A673 (cell line): ENCODE measurements around the gene TOM1L2. TPM values are rescaled to one million over a fixed set of nuclear protein-coding genes. Genes with fewer than 3 reads are reported as not detected.

Experiments
- BruUV-seq: library from RNA; stranded (reverse); fragments of 400-500 nt; replicated peaks from 2 replicates; lab custom pipeline; 2021; lab: Mats Ljungman, UMichigan
- CTCF ChIA-PET: fragments of 300-600 bp; sonication (Branson Sonifier 250); formaldehyde crosslinking; loops from one replicate; lab custom pipeline; 2022; ENCODE audit warnings: antibody characterized with exemption; lab: Charles Lee
- POLR2A ChIA-PET: fragments of 300-600 bp; sonication (Branson Sonifier 250); formaldehyde crosslinking; loops from one replicate; lab custom pipeline; 2022; ENCODE audit warnings: antibody characterized with exemption; ENCODE audit not compliant: low non-redundant PET; lab: Charles Lee
- DNase-seq: peaks from one replicate; pipeline ENCODE4 v3.0.0-alpha.2; 2015; ENCODE audit warnings: low spot score
- H3K27ac ChIP-seq: fragments of 200-600 bp; sonication (generic); 2 replicates; pipeline ENCODE4 v1.5.1; 2016; ENCODE audit warnings: mixed run types, low read depth, mild to moderate bottlenecking, mixed read lengths, antibody characterized with exemption, low read length; ENCODE audit not compliant: poor library complexity, severe bottlenecking
- H3K27me3 ChIP-seq: fragments of 200-600 bp; sonication (generic); replicated peaks from 2 replicates; pipeline ENCODE4 v1.6.1; 2017; ENCODE audit warnings: mixed run types, low read depth, mild to moderate bottlenecking, mixed read lengths, antibody characterized with exemption, low read length; ENCODE audit not compliant: insufficient read depth, poor library complexity
- H3K36me3 ChIP-seq: fragments of 200-600 bp; sonication (generic); 2 replicates; pipeline ENCODE4 v1.6.1; 2016; ENCODE audit warnings: mixed run types, mild to moderate bottlenecking, mixed read lengths, antibody characterized with exemption, low read length; ENCODE audit not compliant: insufficient read depth, poor library complexity, severe bottlenecking
- H3K4me1 ChIP-seq: fragments of 200-600 bp; sonication (generic); 2 replicates; pipeline ENCODE4 v1.6.1; 2017; ENCODE audit warnings: mixed run types, mild to moderate bottlenecking, mixed read lengths, antibody characterized with exemption, low read length; ENCODE audit not compliant: insufficient read depth, poor library complexity, severe bottlenecking
- H3K4me3 ChIP-seq: fragments of 200-600 bp; sonication (generic); 2 replicates; pipeline ENCODE4 v1.5.1; 2016; ENCODE audit warnings: low read depth, mixed run types, mild to moderate bottlenecking, mixed read lengths, low read length; ENCODE audit not compliant: poor library complexity, severe bottlenecking
- H3K9me3 ChIP-seq: fragments of 200-600 bp; sonication (generic); 2 replicates; pipeline ENCODE4 v1.6.1; 2016; ENCODE audit warnings: mixed run types, low read depth, mild to moderate bottlenecking, mixed read lengths, antibody characterized with exemption, low read length; ENCODE audit not compliant: poor library complexity, severe bottlenecking
- CTCF ChIP-seq: fragments of 300-800, 200-600 bp; sonication (generic); conservative IDR thresholded peaks from 2 replicates; pipeline ENCODE4 v1.5.1; 2017; ENCODE audit warnings: low read depth, mild to moderate bottlenecking, antibody characterized with exemption, low read length, moderate library complexity, mixed read lengths
- EZH2 ChIP-seq: fragments of 200-600 bp; sonication (generic); IDR thresholded peaks from 2 replicates; pipeline ENCODE4 v1.6.1; 2017; ENCODE audit warnings: borderline replicate concordance, low read depth, mild to moderate bottlenecking, mixed read lengths, antibody characterized with exemption, low read length; ENCODE audit not compliant: poor library complexity, severe bottlenecking
- intact Hi-C: fragments of 100-400 bp; cut with micrococcal nuclease; formaldehyde crosslinking; loops from one replicate; pipeline ENCODE4 v1.10.0; 2022; ENCODE audit not compliant: unreplicated experiment
- total RNA-seq: library from RNA; stranded (reverse); gene quantifications from 2 replicates; pipeline ENCODE4 v1.2.3, GENCODE V29; 2021

The TOM1L2 gene
- total RNA-seq, 1 experiment from 2014 or later: 10.0 TPM

DNA sequence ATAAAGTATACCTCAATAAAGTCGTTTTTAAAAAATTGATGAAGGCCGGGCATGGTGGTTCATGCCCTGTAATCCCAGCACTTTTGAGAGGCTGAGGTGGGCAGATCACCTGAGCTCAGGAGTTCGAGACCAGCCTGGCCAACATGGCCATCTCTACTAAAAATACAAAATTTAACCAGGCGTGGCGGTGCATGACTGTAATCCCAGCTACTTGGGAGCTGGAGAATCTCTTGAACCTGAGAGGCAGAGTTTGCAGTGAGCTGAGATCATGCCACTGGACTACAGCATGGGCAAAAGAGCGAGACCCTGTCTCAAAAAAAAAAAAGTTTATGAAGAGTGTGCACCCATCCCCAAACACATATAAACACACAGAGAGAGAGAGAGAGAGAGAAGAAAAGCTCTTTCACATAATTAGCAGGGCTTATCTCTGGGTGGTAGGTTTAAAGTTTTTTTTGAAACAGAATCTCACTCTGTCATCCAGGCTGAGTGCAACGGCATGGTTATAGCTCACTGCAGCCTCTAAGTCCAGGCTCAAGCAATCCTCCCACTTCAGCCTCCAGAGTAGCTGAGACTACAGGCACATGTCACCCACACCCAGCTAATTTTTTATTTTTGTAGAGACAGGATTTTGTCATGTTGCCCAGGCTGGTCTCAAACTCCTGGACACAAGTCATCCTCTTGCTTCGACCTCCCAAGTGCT, 138.4 kb downstream of the TOM1L2 start:
- H3K4me1 ChIP-seq: peaks cover 64% of the 10 kb centered on the region
- H3K9me3 ChIP-seq: no peaks in the 10 kb centered on the region
- DNase-seq: no peak
- ChIA-PET POLR2A (interaction anchor here (0.6 kb wide), 1 partner anchor 24 kb away, joined by 4 read pairs; no protein-coding TSS in a partner anchor), CTCF (interaction anchor here (0.6 kb wide), 1 partner anchor 333 kb away, joined by 3 read pairs; no protein-coding TSS in a partner anchor)
- TF ChIP-seq CTCF (no peak), EZH2 (no peak)
- peak overlapping the region; percentile 100 for H3K27ac ChIP-seq
- intact Hi-C loops: no loop called here
- peaks cover 28% of the 10 kb centered on the region for H3K36me3 ChIP-seq
- H3K27me3 ChIP-seq: no peaks in the 10 kb centered on the region
- H3K4me3 ChIP-seq: peak overlapping the region; percentile 18
- no TSS peak for BruUV-seq

GRCh38 chr17:17832032-17832363, 140.2 kb downstream of the TOM1L2 start:
- no peak for DNase-seq
- no peak for TF ChIP-seq CTCF
- TF ChIP-seq EZH2: no peak
- Histone ChIP-seq H3K4me1 (peaks cover 46% of the 10 kb centered on the region), H3K9me3 (no peaks in the 10 kb centered on the region), H3K27ac (peak overlapping the region; percentile 65), H3K4me3 (no peak overlapping the region), H3K36me3 (peaks cover 31% of the 10 kb centered on the region), H3K27me3 (no peaks in the 10 kb centered on the region)
- BruUV-seq: no TSS peak
- CTCF ChIA-PET: no interaction called here
- POLR2A ChIA-PET: no interaction called here
- intact Hi-C loops: no loop called here

DNA sequence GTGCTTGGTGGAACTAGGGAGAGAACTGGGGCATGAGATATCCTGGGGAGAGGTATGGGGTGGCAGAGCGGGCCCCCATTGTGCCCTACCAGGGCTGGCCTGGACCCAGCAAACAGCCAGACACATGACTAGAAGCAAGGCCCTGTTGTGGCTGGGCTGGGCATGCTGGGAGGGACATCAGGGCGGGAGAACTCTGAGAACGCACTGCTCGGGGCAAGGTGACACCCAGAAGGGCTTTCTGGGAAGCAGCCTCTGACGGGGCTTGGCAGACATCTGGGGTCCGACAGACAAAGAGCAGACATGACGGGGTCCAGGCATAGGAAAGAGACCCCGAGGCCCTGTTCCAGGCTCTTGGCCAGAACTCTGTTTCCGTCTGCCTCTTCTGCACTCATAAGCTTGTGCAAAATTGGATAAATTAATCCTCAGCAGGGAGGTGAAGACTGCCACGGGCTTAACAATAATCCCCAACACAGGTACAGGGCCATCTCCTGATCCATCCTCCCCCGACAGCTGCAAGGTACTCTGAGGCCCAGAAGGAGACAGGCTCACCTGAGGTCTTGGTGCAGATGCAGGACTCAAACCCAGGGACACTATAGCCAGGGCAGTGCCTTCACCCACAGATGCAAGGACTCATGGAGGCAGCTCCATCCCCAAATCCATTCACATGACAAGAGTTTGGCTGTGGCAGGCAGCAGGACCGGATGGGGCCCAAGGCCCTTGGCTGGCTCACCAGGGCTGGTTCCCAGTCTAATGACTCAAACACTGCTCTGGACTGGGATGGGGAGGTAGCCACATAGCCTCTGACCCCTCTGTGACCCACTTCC, 140.8 kb downstream of the TOM1L2 start:
- H3K27me3 ChIP-seq: no peaks in the 10 kb centered on the region
- no peak for DNase-seq
- H3K36me3 ChIP-seq: peaks cover 31% of the 10 kb centered on the region
- ChIA-PET CTCF (no interaction called here), POLR2A (no interaction called here)
- TF ChIP-seq CTCF (no peak), EZH2 (no peak)
- peak overlapping the region; percentile 65 for H3K27ac ChIP-seq
- no TSS peak for BruUV-seq
- H3K4me3 ChIP-seq: no peak overlapping the region
- H3K4me1 ChIP-seq: peaks cover 48% of the 10 kb centered on the region
- intact Hi-C loops: no loop called here
- no peaks in the 10 kb centered on the region for H3K9me3 ChIP-seq
